Measurements from ENCODE around the gene TTBK2.
"Not testable (repeated sequence)": the region's sequence is repeated elsewhere in the genome, so short reads cannot be mapped to it uniquely, and the experiment has no call there.

Gene TTBK2

GRCh38 chr15:42920519-42921341 lies at the start of gene TTBK2:
TSS of gene TTBK2 (minus strand) at chr15:42920778. CDS start at chr15:42878617, 42,161 bp downstream.
- peak; percentile 98 for DNase-seq

GRCh38 chr15:42964476-42964875 lies 43.9 kb upstream of the TTBK2 start:
- no peak for DNase-seq

- DNase-seq, result no peak
Observed at GRCh38 chr15:42955518-42955917, 34.9 kb upstream of the TTBK2 start.

GRCh38 chr15:42954291-42954690 lies 33.7 kb upstream of the TTBK2 start:
- DNase-seq, result no peak

- DNase-seq, result not testable (repeated sequence)
Observed at GRCh38 chr15:42948898-42949297, 28.3 kb upstream of the TTBK2 start.

GRCh38 chr15:42940527-42940926 lies 19.9 kb upstream of the TTBK2 start:
- DNase-seq, result no peak

- DNase-seq, result no peak
Observed at GRCh38 chr15:42939841-42940240, 19.3 kb upstream of the TTBK2 start.

GRCh38 chr15:42937143-42937542 lies 16.6 kb upstream of the TTBK2 start:
- DNase-seq, result no peak

GRCh38 chr15:42933886-42934667 lies 13.5 kb upstream of the TTBK2 start:
- no peak for DNase-seq

- no peak for DNase-seq
Observed at GRCh38 chr15:42932833-42933515, 12.4 kb upstream of the TTBK2 start.

GRCh38 chr15:42931702-42932486 lies 11.3 kb upstream of the TTBK2 start:
- DNase-seq, result no peak

- no peak for DNase-seq
Observed at GRCh38 chr15:42929306-42929848, 8.8 kb upstream of the TTBK2 start.

GRCh38 chr15:42921342-42921731 lies 759 bp upstream of the TTBK2 start:
- peak; percentile 19 for DNase-seq

GRCh38 chr15:42919799-42920518 lies 619 bp downstream of the TTBK2 start:
- DNase-seq, result peak; percentile 65

GRCh38 chr15:42919308-42919707 lies 1.3 kb downstream of the TTBK2 start:
- DNase-seq, result no peak

- no peak for DNase-seq
Observed at GRCh38 chr15:42918047-42918446, 2.5 kb downstream of the TTBK2 start.

GRCh38 chr15:42915654-42916315 lies 4.8 kb downstream of the TTBK2 start:
- DNase-seq, result peak; percentile 21

GRCh38 chr15:42914728-42915497 lies 5.7 kb downstream of the TTBK2 start:
- peak; percentile 30 for DNase-seq

- DNase-seq, result no peak
Observed at GRCh38 chr15:42911058-42911592, 9.5 kb downstream of the TTBK2 start.

- no peak for DNase-seq
Observed at GRCh38 chr15:42908538-42908937, 12.0 kb downstream of the TTBK2 start.

All from suppressor macrophage treated with lipopolysaccharide for 4 hours (primary cell).